Germinal center (tissue), 1 donor: ENCODE data around the gene C12orf50.
"Not testable (repeated sequence)": the region's sequence is repeated elsewhere in the genome, so short reads cannot be mapped to it uniquely, and the experiment has no call there.

Source experiments
- DNase-seq: peaks from one replicate; pipeline ENCODE4 v3.0.0; 2012; ENCODE audit warnings: mixed read lengths, low spot score

C12orf50 gene

DNA sequence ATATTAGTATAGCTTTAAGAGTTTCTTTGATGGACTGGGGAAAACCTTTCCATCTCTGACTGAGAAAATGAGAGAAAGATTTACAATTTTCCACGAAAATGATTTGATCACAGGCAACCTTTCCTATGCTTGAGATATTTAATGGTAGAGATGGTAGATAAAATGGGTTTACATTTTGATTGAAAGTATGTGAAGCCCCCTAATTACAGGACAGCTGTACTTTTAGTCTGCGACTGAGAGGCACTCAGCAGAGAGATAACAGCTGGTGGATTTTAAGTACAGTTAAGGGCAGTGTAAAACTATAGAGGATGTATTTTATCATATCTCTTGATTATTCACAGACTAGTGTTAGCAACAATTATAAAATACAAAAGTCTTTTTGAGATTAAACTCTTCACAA lies 40.7 kb downstream of the C12orf50 start:
- DNase-seq: no peak

DNA sequence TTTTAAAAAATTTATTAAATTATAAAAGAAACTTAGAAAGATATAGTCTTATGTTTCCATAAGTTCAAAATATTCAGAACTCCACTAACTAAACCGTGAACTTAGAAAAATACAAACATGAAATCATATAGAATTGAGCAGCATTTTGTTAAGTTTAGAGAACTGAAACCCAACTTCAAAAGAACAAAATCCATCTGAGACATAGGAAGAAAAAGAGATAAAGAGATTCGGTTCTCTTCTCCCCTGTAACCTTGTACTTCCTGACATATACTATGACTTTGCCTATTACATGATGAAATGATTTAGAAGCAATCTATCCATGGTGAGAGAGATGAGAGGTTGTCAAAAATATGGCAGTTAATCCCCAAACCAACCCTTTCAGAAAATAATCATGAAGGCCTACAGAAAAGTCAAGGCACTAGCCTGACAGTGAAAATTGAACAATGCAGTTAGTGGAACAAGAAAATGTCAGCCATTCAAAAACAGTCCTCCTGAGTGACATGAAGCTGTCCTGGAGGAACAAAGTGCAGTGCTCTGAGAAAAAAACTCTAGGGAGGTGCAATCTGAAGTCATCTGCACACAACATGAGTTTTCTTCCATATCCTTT lies 44.0 kb downstream of the C12orf50 start:
- no peak for DNase-seq

DNA sequence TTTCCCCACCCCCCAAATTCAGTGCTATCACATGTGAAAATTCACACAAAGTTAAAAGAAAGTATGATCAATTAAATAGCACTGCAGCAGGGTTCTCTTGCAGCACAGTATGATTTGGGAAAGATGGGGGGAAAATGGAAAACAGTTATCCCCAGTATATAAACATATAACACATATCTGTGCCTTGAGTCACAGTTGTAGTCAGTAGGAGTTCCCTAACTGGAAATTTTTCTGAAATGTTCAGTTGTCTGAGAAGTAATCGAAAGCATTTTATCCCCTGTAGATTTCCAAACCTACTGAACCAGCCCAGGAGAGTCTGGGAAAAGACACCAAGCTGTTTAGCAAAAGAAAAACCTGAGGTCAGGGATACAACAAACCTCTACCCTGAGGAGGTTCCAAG lies 47.0 kb downstream of the C12orf50 start:
- no peak for DNase-seq

DNA sequence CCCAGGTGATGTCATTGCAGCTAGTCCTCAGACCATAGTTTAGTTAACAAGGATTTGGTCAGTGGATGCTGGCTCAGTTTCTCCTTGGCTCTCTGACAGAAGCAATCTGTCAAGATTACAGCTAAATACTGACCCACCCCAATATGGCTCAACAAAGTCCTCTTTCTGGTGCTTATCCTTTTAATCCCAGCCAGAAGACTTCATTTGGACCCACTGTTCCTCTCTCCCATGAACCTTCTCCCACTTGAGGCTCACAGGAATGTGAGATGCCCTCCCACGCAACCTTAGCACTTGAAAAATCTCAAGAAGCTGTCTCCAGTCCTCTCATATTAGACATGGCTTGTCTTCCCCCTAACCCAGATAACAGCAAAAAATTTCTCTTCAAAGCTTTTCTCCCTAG lies 47.7 kb downstream of the C12orf50 start:
- no peak for DNase-seq

DNA sequence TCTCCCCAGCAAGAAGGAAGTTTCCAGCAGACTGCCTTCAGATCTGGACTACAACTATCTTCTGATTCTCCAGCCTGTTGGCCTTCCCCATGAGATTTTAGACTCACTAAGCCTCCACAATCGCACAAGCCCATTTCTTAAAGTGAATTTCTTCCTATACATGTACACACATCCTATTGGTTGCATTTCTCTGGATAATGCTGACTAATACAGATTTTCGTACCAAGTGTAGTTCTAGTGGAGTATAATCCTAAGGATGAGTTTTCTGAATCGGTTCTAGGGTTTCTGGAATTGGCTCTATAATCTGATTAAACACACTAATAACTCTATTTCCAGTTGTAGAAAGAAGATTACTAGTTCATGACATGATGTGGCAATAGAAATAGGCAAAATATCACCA lies 53.3 kb downstream of the C12orf50 start:
- no peak for DNase-seq

DNA sequence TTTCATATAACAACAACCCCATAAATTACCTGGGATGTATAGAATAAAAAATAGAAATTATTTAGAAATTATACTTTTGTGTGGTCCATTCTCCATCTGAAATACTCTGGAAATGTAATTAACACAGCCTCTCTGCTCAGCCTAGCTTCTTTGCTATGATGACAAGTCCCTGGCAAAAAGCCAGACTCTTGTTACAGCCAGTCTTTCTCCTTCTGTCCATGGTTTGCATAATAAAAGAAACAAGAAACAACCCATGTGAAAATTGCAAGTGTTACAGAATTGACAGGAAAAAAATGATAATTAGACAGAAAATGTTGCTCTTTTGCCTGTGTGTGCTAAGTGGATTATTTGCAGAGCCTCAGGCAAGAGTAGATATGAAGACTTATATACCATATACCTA lies 61.3 kb downstream of the C12orf50 start:
- no peak for DNase-seq

DNA sequence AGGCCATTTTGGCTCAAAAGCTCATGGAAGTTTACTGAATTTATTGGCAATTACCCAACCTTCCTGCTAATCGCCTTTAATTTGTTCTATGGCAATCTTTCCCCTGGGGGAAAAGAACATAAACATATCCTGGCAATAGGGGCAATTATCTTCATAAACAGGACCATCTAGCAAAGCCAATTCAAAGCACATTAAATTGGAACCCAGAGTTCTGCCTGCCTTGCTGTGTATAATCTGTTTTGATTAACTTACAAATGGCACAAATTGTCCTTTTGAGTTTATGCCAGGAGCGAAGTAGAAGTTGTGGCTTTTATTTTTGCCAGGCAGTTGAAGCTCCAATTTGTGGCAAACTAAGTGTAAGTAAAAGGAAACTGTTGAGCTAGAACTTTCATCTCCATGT lies 68.6 kb downstream of the C12orf50 start:
- DNase-seq: no peak

DNA sequence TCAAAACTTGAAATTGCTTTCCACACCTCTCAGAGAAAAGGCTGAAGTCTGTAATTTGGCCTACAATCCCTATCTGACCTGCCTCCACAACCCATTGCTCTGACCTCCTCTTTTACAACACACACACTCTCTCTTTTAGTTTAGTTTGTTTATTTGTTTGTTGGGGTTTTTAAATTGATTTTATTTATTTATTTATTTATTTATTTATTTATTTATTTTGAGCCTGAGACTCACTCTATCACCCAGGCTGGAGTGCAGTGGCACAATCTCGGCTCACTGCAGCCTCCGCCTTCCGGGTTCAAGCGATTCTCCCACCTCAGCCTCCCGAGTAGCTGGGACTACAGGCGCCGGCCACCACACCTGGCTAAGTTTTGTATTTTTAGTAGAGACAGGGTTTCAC lies 75.2 kb downstream of the C12orf50 start:
- not testable (repeated sequence) for DNase-seq

DNA sequence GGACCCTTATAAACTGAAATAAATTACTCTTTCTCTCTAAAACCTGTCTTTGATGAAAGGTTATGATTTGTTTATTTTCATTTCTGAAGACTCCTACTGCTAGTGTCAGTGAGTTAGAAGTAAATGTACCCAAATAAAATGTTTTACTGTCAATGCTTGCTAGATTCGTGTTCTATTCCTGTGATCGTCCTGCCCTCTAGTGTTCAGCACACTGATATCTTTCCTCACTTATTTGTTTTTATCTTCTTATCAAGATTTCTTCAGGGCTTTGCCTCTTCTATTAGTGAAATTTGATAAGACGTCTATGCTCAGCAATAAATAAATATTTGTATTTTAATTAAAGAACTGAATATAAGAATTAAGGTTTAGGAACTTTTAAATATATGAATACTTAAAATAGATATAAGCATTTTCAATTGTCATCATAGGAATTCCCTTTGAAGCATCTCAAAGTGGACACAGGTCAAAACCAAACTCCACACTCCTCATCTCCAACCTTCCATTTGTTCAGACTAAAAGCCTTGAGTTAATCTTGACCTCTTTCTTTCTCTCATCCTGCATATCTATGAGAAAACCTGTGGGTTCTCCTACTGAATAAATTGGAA lies 75.8 kb downstream of the C12orf50 start:
- DNase-seq: no peak

DNA sequence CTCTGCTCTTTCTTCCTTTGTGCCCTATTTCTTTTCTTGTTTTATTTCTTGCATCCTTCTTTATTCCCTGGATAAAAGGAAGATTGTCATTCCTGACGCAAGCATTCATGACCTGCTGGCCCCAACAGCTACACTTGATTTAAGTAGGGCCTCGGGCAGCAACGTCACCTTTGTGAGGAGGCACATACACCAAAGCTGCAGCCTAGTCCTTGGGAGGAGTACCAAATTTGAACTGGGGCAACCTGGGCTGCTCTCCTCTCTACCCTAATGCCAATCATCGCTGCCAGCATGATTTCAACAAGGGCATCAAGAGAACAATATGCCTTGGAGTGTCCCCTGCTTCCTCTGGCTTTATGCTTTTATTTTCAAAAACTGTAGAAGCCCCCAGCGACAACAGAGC lies 76.4 kb downstream of the C12orf50 start:
- DNase-seq: no peak

DNA sequence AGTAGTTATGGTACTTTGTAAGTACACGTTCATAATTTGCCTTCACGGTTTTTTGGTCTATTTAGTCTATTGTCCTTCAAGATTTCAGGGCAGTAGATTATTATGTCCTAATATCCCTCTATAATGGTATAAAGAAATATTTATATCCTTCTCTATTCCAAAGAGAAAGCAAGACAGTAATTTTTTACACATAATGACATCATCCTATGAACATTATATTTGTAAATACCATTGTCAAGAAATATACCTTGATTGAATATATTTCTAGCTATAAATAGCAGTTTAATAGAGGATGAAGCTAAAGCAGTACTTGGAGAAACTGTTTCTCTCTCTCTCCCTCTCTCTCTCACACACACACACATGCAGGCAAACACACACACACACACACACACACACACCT lies 77.0 kb downstream of the C12orf50 start:
- DNase-seq: no peak

DNA sequence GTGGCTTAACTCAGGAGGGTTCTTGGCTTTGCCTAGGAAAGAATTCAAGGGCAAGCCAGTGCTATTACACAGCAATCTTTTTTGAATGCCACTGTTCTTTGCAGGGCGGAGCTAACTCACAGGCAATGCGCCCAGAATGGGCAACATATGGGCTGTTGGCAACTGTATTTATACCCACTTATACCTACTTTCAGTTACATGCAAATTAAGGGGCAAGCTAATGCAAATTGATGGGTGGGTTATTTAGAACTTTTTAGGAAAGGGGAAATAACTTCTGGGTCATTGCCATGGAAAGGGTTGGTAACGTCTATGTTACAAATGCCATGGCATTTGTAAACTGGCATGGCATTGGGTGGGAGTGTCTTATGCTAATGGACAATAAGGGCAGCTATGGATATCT lies 85.4 kb downstream of the C12orf50 start:
- DNase-seq: no peak

DNA sequence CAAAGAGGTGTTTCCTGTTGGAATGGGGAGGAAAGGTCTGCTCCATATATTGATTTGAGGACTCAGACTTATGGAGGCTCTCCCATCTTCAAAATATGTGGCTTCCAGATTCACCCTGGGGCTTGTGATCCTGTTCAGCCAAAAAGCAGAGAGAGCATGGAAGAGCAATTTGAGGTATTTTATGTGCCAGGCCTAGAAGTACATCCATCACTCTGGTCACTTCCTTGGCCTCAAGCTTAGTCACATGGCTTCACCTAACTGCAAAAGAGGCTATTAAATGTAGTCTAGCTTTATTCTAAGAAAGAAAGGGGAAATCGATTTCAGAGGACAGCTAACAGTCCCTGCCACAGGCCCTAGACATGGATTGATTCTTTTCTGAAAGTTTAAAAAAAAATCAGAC lies 86.2 kb downstream of the C12orf50 start:
- DNase-seq: no peak

DNA sequence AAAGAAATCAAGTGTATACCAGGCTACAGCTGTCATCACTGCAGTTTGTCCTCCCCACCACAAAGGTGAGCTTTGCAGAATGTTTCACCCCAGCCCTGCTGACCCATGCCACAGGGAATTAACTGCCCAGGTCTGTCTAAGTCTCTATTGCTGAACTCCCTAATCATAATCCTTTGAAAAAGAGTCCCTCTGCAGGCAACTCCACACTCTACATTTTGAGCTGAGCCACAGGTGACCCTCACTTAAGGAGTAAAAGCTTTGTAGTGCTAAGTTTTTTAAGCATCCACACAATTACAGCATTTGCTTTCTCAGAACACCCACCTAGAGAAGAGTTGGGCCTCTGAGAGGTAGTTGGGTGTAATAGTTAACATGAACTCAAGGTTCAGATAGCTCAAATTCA lies 90.0 kb downstream of the C12orf50 start:
- no peak for DNase-seq

DNA sequence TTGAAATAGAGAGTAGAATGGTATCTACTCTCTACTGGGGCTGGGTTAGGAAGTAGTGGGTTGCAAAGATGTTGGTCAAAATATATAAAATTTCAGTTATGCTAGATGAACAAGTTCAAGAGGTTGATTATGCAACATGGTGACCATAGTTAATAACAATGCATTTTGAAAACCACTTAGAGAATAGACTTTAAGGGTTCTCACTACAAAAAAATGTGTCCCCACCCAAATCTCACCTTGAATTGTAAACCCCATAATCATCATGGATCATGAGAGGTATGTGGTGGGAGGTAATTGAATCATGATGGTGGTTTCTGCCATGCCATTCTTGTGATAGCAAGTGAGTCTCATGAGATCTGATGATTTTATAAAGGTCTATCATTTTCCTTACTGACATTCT lies 94.0 kb downstream of the C12orf50 start:
- DNase-seq: no peak

DNA sequence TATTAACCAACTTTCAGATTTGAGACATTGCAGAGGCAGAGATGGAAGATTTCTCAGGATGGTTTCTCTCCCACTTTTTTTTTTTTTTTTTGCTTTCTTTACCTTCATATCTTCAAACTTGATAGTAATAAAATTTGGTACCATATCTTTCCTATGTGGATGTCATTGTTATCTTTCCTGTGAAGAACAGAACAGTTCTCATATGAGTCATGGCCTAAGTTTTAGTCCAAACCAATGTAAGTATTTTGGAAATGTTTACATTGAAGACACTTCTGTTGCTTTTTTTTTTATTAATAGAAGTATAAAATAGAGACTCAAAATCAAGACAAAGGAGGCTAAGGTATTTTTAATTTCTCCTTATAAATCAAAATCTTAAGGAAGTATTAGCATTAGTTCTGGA lies 95.2 kb downstream of the C12orf50 start:
- DNase-seq: no peak

DNA sequence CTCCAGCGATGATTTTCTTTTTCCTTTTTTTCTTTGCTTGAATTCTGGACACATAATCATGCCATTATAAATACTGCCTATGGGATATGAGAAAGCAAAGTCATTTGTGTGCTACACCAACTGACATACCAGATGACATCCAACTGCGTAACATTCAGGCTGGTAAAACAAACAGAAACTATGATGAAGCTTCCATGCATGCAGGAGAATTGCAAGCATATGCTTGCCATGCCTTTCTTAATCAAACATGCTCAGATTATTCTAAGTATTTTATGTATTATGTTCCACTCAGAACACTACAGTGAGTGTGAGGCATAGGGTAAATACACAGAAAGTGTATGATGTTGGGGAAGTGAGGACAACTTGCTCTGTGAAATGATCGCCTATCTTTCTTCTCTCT lies 97.4 kb downstream of the C12orf50 start:
- no peak for DNase-seq

DNA sequence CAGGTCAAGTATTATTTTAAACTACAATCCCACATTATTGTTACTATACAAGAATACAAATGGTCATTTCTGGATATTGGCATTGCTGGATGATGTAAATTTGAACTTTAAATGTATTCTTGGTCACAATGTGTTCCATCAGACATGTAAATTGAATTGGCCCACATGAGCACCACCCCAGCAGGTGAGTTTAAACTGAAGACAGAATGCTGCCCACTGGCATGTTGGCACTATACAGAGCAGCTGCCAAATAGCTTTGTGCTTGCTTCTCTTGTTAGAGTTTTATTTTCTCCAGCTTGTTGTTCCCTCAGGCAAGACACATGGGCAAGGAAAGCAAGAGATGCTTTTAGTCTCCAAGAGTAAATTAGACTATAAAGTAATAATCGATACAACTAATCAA lies 98.6 kb downstream of the C12orf50 start:
- no peak for DNase-seq
